ENCODE measurements around the gene AAR2. TPM values are rescaled to one million over a fixed set of nuclear protein-coding genes. Genes with fewer than 3 reads are reported as not detected.

The AAR2 gene
- polyA plus RNA-seq, 1 of the 3 experiments (the other 2 are of a cell fraction) = 17.4 TPM

DNA sequence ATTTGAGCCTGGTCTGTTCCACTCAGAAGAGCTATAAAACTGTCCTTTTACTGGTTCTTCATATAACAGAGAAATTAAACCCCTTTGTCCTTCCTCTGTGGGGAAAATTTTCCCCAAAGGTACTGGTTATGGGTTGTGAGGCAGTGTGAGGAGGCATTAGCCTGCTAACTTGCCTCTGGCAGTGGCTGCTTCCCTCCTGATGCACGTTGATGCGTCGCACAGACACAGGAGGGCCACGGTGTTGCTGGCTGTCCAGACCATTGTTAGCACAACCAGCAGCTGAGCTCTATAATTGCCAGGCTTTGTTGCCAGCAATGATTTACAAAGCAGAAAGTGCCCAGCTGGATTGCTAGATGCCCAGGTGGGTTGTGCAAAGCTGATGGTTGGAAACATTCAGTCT is 10.1 kb downstream of the AAR2 start:
- no peaks in the 10 kb centered on the region for H3K9me3 ChIP-seq
- H3K27me3 ChIP-seq (ENCODE audit: insufficient read depth) = no peaks in the 10 kb centered on the region
- H3K9ac ChIP-seq = no peak overlapping the region
- TF ChIP-seq, protein P1, sequence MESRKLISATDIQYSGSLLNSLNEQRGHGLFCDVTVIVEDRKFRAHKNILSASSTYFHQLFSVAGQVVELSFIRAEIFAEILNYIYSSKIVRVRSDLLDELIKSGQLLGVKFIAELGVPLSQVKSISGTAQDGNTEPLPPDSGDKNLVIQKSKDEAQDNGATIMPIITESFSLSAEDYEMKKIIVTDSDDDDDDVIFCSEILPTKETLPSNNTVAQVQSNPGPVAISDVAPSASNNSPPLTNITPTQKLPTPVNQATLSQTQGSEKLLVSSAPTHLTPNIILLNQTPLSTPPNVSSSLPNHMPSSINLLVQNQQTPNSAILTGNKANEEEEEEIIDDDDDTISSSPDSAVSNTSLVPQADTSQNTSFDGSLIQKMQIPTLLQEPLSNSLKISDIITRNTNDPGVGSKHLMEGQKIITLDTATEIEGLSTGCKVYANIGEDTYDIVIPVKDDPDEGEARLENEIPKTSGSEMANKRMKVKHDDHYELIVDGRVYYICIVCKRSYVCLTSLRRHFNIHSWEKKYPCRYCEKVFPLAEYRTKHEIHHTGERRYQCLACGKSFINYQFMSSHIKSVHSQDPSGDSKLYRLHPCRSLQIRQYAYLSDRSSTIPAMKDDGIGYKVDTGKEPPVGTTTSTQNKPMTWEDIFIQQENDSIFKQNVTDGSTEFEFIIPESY (IDR thresholded peaks at IDR 0.05; ENCODE audit: borderline replicate concordance, low read depth) = no peak
- TF ChIP-seq RAD21 (IDR thresholded peaks at IDR 0.05; ENCODE audit: low read length) (no peak), GABPA (IDR thresholded peaks at IDR 0.05; ENCODE audit: low read depth) (no peak), MXI1 (IDR thresholded peaks at IDR 0.05; ENCODE audit: low read depth, low read length) (no peak), JUND (IDR thresholded peaks at IDR 0.05) (no peak), MEF2A (IDR thresholded peaks at IDR 0.05; ENCODE audit: borderline replicate concordance, low read depth) (no peak), RFX5 (IDR thresholded peaks at IDR 0.05; ENCODE audit: low read length) (no peak), RXRA (IDR thresholded peaks at IDR 0.05; ENCODE audit: borderline replicate concordance, low read depth) (no peak), CHD2 (IDR thresholded peaks at IDR 0.05; ENCODE audit: low read length, partially characterized antibody) (no peak), TCF12 (IDR thresholded peaks at IDR 0.05) (no peak)
- TF ChIP-seq, protein P2, sequence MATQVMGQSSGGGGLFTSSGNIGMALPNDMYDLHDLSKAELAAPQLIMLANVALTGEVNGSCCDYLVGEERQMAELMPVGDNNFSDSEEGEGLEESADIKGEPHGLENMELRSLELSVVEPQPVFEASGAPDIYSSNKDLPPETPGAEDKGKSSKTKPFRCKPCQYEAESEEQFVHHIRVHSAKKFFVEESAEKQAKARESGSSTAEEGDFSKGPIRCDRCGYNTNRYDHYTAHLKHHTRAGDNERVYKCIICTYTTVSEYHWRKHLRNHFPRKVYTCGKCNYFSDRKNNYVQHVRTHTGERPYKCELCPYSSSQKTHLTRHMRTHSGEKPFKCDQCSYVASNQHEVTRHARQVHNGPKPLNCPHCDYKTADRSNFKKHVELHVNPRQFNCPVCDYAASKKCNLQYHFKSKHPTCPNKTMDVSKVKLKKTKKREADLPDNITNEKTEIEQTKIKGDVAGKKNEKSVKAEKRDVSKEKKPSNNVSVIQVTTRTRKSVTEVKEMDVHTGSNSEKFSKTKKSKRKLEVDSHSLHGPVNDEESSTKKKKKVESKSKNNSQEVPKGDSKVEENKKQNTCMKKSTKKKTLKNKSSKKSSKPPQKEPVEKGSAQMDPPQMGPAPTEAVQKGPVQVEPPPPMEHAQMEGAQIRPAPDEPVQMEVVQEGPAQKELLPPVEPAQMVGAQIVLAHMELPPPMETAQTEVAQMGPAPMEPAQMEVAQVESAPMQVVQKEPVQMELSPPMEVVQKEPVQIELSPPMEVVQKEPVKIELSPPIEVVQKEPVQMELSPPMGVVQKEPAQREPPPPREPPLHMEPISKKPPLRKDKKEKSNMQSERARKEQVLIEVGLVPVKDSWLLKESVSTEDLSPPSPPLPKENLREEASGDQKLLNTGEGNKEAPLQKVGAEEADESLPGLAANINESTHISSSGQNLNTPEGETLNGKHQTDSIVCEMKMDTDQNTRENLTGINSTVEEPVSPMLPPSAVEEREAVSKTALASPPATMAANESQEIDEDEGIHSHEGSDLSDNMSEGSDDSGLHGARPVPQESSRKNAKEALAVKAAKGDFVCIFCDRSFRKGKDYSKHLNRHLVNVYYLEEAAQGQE (IDR thresholded peaks at IDR 0.05; ENCODE audit: low read depth, low read length) = no peak
- peaks cover 0 to 5% of the 10 kb centered on the region in 2 experiments; a peak in 1 of 4 replicates for H3K4me1 ChIP-seq (ENCODE audit: control insufficient read depth in 1 of 2, insufficient read depth in 2 of 2, low read depth in 1 of 2, low read length in 1 of 2)
- no peak overlapping the region for H2AFZ ChIP-seq (ENCODE audit: low read depth)
- ChIA-PET POLR2A (no interaction called here), CTCF (interaction anchor here (1.3 to 2.3 kb wide), 4 partner anchors 13 to 193 kb away, joined by 3 to 10 read pairs (median 6); no protein-coding TSS in a partner anchor)
- H3K4me3 ChIP-seq (ENCODE audit: low read depth in 2 of 2, low read length in 1 of 2) = no peak overlapping the region
- H3K36me3 ChIP-seq (replicated peaks in 1 of 2; ENCODE audit: control insufficient read depth in 1 of 2, insufficient read depth in 2 of 2, low read length in 1 of 2) = peaks cover 45 to 70% of the 10 kb centered on the region in 2 experiments
- H4K20me1 ChIP-seq (ENCODE audit: insufficient read depth) = peaks cover 3% of the 10 kb centered on the region
- H3F3A ChIP-seq (replicated peaks; ENCODE audit: insufficient read depth) = no peaks in the 10 kb centered on the region
- no peaks in the 10 kb centered on the region for H3K9me2 ChIP-seq
- peaks cover 33% of the 10 kb centered on the region for H3K79me2 ChIP-seq (ENCODE audit: insufficient read depth)
- no peak for DNase-seq
- 80% methylated on average over 4 of the region's 4 CpGs for WGBS (ENCODE audit: low lambda C conversion rate)
- H3K4me2 ChIP-seq = no peak overlapping the region
- peak overlapping the region in 1 of 2 experiments; percentile 74; a peak in 2 of 4 replicates for H3K27ac ChIP-seq (ENCODE audit: low read depth in 2 of 2, low read length in 1 of 2)

DNA sequence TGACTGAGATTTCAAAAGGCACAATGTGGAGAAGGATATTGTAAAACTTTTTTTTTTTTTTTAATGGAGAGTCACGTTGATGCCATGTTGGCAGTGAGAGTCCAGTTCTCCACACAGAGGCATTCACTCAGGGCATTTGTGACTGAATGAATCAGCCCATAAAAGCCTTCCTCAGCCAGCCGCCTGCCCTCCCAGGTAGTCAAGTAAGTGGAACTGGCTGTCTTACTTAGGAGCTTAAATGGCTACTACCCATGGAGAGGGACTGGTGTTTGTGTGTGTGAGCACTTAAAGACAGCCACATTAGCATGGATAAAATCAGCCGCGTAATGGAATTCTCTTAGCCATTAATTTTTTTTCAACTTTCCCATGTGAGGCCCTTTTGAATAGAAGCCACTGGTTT is 12.6 kb downstream of the AAR2 start:
- ChIA-PET POLR2A (no interaction called here), CTCF (interaction anchor here (0.7 to 2.3 kb wide), 4 partner anchors 23 to 615 kb away, joined by 3 to 7 read pairs (median 4); a partner anchor contains a TSS)
- no peak overlapping the region for H3K27ac ChIP-seq (ENCODE audit: low read depth in 2 of 2, low read length in 1 of 2)
- DNase-seq = no peak
- no peak for TF ChIP-seq TCF12 (IDR thresholded peaks at IDR 0.05)
- TF ChIP-seq, protein P3, sequence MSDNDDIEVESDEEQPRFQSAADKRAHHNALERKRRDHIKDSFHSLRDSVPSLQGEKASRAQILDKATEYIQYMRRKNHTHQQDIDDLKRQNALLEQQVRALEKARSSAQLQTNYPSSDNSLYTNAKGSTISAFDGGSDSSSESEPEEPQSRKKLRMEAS (IDR thresholded peaks at IDR 0.05; ENCODE audit: low read depth) = no peak
- TF ChIP-seq, protein P2 (IDR thresholded peaks at IDR 0.05; ENCODE audit: low read depth, low read length) = no peak
- TF ChIP-seq NRF1 (IDR thresholded peaks at IDR 0.05; ENCODE audit: low read depth, low read length) = no peak
- TF ChIP-seq GABPA (IDR thresholded peaks at IDR 0.05; ENCODE audit: low read depth) = no peak
- no peak for TF ChIP-seq SMC3 (IDR thresholded peaks at IDR 0.05; ENCODE audit: low read depth, low read length)
- TF ChIP-seq YY1 (IDR thresholded peaks at IDR 0.05; ENCODE audit: low read depth) = no peak
- TF ChIP-seq SIN3A (IDR thresholded peaks at IDR 0.05; ENCODE audit: borderline replicate concordance, low read depth, low read length) = no peak
- TF ChIP-seq RAD21 (IDR thresholded peaks at IDR 0.05; ENCODE audit: low read length) = no peak
- H3K4me3 ChIP-seq (ENCODE audit: low read depth in 2 of 2, low read length in 1 of 2) = no peak overlapping the region
- H3F3A ChIP-seq (replicated peaks; ENCODE audit: insufficient read depth) = no peaks in the 10 kb centered on the region
- H3K4me2 ChIP-seq = no peak overlapping the region
- peaks cover 39 to 76% of the 10 kb centered on the region in 2 experiments for H3K36me3 ChIP-seq (replicated peaks in 1 of 2; ENCODE audit: control insufficient read depth in 1 of 2, insufficient read depth in 2 of 2, low read length in 1 of 2)
- H2AFZ ChIP-seq (ENCODE audit: low read depth) = no peak overlapping the region
- H3K27me3 ChIP-seq (ENCODE audit: insufficient read depth) = no peaks in the 10 kb centered on the region
- peaks cover 0 to 5% of the 10 kb centered on the region in 2 experiments; a peak in 1 of 4 replicates for H3K4me1 ChIP-seq (ENCODE audit: control insufficient read depth in 1 of 2, insufficient read depth in 2 of 2, low read depth in 1 of 2, low read length in 1 of 2)
- no peaks in the 10 kb centered on the region for H3K9me3 ChIP-seq
- no peaks in the 10 kb centered on the region; the same call in 1 of the 2 replicates for H4K20me1 ChIP-seq (ENCODE audit: insufficient read depth)
- no peak overlapping the region for H3K9ac ChIP-seq
- WGBS (ENCODE audit: low lambda C conversion rate) = 81% methylated on average over 3 of the region's 4 CpGs
- H3K79me2 ChIP-seq (ENCODE audit: insufficient read depth) = peaks cover 18% of the 10 kb centered on the region
- no peaks in the 10 kb centered on the region for H3K9me2 ChIP-seq

All from SK-N-SH (cell line).